Osteoblast (primary cell): ENCODE measurements around the gene AUTS2. TPM values are rescaled to one million over a fixed set of nuclear protein-coding genes. Genes with fewer than 3 reads are reported as not detected.
"Not testable (repeated sequence)": the region's sequence is repeated elsewhere in the genome, so short reads cannot be mapped to it uniquely, and the experiment has no call there.

Experiments
- DNase-seq: peaks from one replicate; pipeline ENCODE4 v3.0.0; 2011; ENCODE audit warnings: low spot score, mixed read lengths; ENCODE audit not compliant: insufficient read length; ENCODE audit errors: missing footprints
- H2AFZ ChIP-seq: 2 replicates; pipeline ENCODE4 v1.6.0; 2011; ENCODE audit warnings: mild to moderate bottlenecking, low read length
- H3K27ac ChIP-seq: 2 replicates; pipeline ENCODE4 v1.5.1; 2011; ENCODE audit warnings: mild to moderate bottlenecking, low read depth, low read length, moderate library complexity
- H3K27me3 ChIP-seq: 2 replicates; pipeline ENCODE4 v1.6.0; 2012; ENCODE audit warnings: mild to moderate bottlenecking, control low read depth, inconsistent platforms, low read length, moderate library complexity; ENCODE audit not compliant: insufficient read depth
- H3K36me3 ChIP-seq: 2 replicates; pipeline ENCODE4 v1.5.1; 2011; ENCODE audit warnings: mild to moderate bottlenecking, low read length, control low read depth, moderate library complexity; ENCODE audit not compliant: insufficient read depth
- H3K4me1 ChIP-seq: 2 replicates; pipeline ENCODE4 v1.5.1; 2011; ENCODE audit warnings: mild to moderate bottlenecking, low read length, control low read depth, moderate library complexity; ENCODE audit not compliant: insufficient read depth
- H3K4me2 ChIP-seq: 2 replicates; pipeline ENCODE4 v1.6.0; 2011; ENCODE audit warnings: mild to moderate bottlenecking, low read length; ENCODE audit not compliant: insufficient read depth
- H3K4me3 ChIP-seq: fragments of 200-600 bp; sonication (generic); 3 replicates; pipeline ENCODE4 v1.5.1; 2012; ENCODE audit warnings: mild to moderate bottlenecking, low read length, inconsistent platforms; ENCODE audit not compliant: insufficient read depth
- H3K79me2 ChIP-seq: 2 replicates; pipeline ENCODE4 v1.6.0; 2012; ENCODE audit warnings: mild to moderate bottlenecking, low read length, control low read depth, inconsistent platforms; ENCODE audit not compliant: insufficient read depth
- H3K9me3 ChIP-seq: 2 replicates; pipeline ENCODE4 v1.5.1; 2011; ENCODE audit warnings: low read depth, low read length, control low read depth
- H4K20me1 ChIP-seq: 2 replicates; pipeline ENCODE4 v1.6.0; 2012; ENCODE audit warnings: mild to moderate bottlenecking, low read length, control low read depth; ENCODE audit not compliant: insufficient read depth
- CTCF ChIP-seq: IDR thresholded peaks from 2 replicates; pipeline ENCODE4 v1.5.1; 2011; ENCODE audit warnings: mild to moderate bottlenecking, low read depth, low read length, moderate library complexity; ENCODE audit errors: extremely low read depth
- total RNA-seq: library from RNA; depleted of rRNA; stranded (reverse); fragments of >200 nt; gene quantifications from 2 replicates; pipeline ENCODE4 v1.2.3, GENCODE V29; 2012

The AUTS2 gene
- total RNA-seq, 1 donor = 15.2 TPM

- no peak overlapping the region for H3K4me2 ChIP-seq
- H4K20me1 ChIP-seq = peaks cover 3% of the 10 kb centered on the region
- H3K4me3 ChIP-seq = no peak overlapping the region
- DNase-seq = no peak
- H3K27ac ChIP-seq = no peak overlapping the region
- H3K36me3 ChIP-seq = no peaks in the 10 kb centered on the region
- no peaks in the 10 kb centered on the region for H3K9me3 ChIP-seq
- H3K4me1 ChIP-seq = peaks cover 13% of the 10 kb centered on the region
- no peak for TF ChIP-seq CTCF
- H2AFZ ChIP-seq = no peak overlapping the region
- H3K27me3 ChIP-seq = no peaks in the 10 kb centered on the region
- no peaks in the 10 kb centered on the region for H3K79me2 ChIP-seq
Measured at GRCh38 chr7:69778138-69778537, 179.9 kb downstream of the AUTS2 start.

GRCh38 chr7:69780379-69780778 is 182.1 kb downstream of the AUTS2 start:
- H2AFZ ChIP-seq = no peak overlapping the region
- no peak for DNase-seq
- H3K27me3 ChIP-seq = no peaks in the 10 kb centered on the region
- no peak overlapping the region for H3K27ac ChIP-seq
- H3K36me3 ChIP-seq = no peaks in the 10 kb centered on the region
- H3K4me3 ChIP-seq = no peak overlapping the region
- H4K20me1 ChIP-seq = peaks cover 3% of the 10 kb centered on the region
- no peaks in the 10 kb centered on the region for H3K9me3 ChIP-seq
- H3K4me2 ChIP-seq = no peak overlapping the region
- H3K79me2 ChIP-seq = no peaks in the 10 kb centered on the region
- no peak for TF ChIP-seq CTCF
- H3K4me1 ChIP-seq = peaks cover 17% of the 10 kb centered on the region

DNA sequence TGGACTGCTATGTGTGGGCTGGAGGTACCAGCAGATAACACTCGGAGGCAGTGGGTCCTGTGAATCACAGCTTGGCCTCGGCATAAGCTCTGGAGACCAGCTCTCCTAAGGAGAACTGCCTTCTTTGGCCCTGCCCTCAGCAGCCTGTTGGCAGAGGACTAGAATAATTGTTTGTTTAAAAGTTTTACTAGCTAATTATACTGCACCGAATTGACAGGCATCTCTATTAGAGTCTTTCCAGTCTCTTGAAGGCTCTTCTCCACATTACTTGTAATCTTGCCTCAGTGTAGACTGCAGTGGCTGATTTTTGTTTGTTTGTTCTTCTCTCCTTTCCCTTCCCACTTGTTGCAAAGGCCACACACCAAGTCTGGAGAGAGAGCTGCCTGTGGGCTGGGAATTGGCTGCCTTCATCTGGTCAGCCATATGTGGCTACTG is 183.2 kb downstream of the AUTS2 start:
- Histone ChIP-seq H3K4me2 (peak overlapping the region; percentile 59), H3K4me1 (peaks cover 17% of the 10 kb centered on the region), H3K4me3 (no peak overlapping the region), H3K27ac (no peak overlapping the region), H2AFZ (no peak overlapping the region), H4K20me1 (peaks cover 3% of the 10 kb centered on the region), H3K27me3 (no peaks in the 10 kb centered on the region), H3K79me2 (no peaks in the 10 kb centered on the region), H3K9me3 (no peaks in the 10 kb centered on the region), H3K36me3 (no peaks in the 10 kb centered on the region)
- no peak for TF ChIP-seq CTCF
- DNase-seq = no peak

DNA sequence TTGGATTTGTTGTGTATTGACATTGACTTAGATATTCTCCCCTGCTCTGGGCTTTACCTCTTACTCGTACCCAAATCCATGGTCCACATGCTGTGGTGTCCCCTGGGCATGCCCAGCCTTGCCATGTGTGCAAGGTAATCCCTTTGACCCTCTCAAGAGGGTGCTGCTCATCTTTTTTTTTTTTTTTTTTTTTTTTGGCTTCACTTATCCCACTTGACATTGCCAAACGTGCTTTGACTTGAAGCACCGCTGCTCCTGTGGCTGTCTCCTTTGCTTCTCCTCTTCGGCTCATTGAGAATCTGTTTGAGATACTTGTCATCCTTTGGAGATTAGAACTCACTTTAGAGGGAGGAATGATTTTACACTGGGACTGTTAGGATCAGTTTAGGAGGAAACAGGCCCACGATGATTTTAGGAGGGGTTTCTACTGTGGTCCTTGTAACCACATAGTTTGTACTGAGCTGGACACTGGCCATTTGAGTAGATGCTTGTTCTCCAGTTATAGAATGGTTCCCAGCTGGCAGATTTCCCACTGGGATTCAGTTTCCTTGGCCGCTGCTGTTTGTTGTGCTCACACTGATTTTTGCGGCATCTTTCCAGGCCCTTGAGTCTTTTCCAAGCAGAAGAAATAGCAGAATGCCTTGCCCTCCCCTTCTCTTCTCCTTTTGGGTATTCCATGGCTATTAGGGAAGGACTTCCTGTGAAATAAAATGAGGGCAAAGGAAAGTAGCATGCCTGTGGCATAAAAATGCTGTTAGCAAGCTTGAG is 184.8 kb downstream of the AUTS2 start:
- H4K20me1 ChIP-seq = peaks cover 3% of the 10 kb centered on the region
- DNase-seq = no peak
- TF ChIP-seq CTCF = no peak

DNA sequence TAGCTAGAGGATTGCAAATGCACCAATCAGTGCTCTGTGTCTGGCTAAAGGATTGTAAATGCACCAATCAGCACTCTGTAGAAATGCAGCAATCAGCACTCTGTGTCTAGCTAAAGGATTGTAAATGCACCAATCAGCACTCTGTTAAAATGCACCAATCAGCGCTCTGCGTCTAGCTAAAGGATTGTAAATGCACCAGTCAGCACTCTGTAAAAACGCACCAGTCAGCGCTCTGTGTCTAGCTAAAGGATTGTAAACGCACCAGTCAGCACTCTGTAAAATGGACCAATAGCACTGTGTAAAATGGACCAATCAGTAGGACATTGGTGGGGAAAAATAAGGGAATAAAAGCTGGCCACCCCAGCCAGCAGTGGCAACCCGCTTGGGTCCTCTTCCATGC is 187.9 kb downstream of the AUTS2 start:
- not testable (repeated sequence) for H3K36me3 ChIP-seq, H4K20me1 ChIP-seq, H3K79me2 ChIP-seq, H2AFZ ChIP-seq, H3K27ac ChIP-seq, H3K4me3 ChIP-seq, H3K27me3 ChIP-seq, DNase-seq, H3K9me3 ChIP-seq, H3K4me2 ChIP-seq
- peaks cover 12% of the 10 kb centered on the region for H3K4me1 ChIP-seq

More for the DNA sequence above, 184.8 kb downstream of the AUTS2 start:
- Histone ChIP-seq H3K4me3 (no peak overlapping the region), H3K4me1 (peaks cover 17% of the 10 kb centered on the region), H2AFZ (no peak overlapping the region), H3K36me3 (no peaks in the 10 kb centered on the region), H3K9me3 (no peaks in the 10 kb centered on the region), H3K4me2 (no peak overlapping the region), H3K27ac (no peak overlapping the region), H3K79me2 (no peaks in the 10 kb centered on the region), H3K27me3 (no peaks in the 10 kb centered on the region)
